IMR-90 (cell line): ENCODE data around the gene NCS1. TPM values are rescaled to one million over a fixed set of nuclear protein-coding genes. Genes with fewer than 3 reads are reported as not detected.
"Not testable (repeated sequence)": the region's sequence is repeated elsewhere in the genome, so short reads cannot be mapped to it uniquely, and the experiment has no call there.

Source experiments
- ATAC-seq: fragments of 200-7000 bp; cut with Tn5 transposase; 2 replicates; pipeline ENCODE4 v1.9.1; 2020; ENCODE audit warnings: low read depth, mild to moderate bottlenecking, moderate library complexity
- BruUV-seq: library from RNA; stranded (reverse); fragments of 400-500 nt; replicated peaks from 2 replicates; lab custom pipeline; 2021; lab: Mats Ljungman, UMichigan
- CTCF ChIA-PET: fragments of 300-600 bp; formaldehyde crosslinking; extraction: SDS; loops from one replicate; lab custom pipeline; 2021; ENCODE audit warnings: antibody characterized with exemption; lab: Yijun Ruan, JAX
- POLR2A ChIA-PET: fragments of 300-600 bp; sonication (Branson Sonifier 250); formaldehyde crosslinking; loops from one replicate; lab custom pipeline; 2022; ENCODE audit warnings: antibody characterized with exemption; ENCODE audit not compliant: unreplicated experiment; lab: Charles Lee
- DNase-seq: peaks from one replicate; pipeline ENCODE4 v3.0.0; 2013
- H2AFZ ChIP-seq: replicated peaks from 2 replicates; pipeline ENCODE3; 2013; ENCODE audit warnings: low read length, mild to moderate bottlenecking; ENCODE audit not compliant: poor library complexity
- H2AK5ac ChIP-seq: 2 replicates; pipeline ENCODE4 v1.6.1; 2013; ENCODE audit warnings: low read depth, low read length, inconsistent platforms
- H2AK9ac ChIP-seq: replicated peaks from 2 replicates; pipeline ENCODE3; 2013; ENCODE audit warnings: mild to moderate bottlenecking, low read depth, low read length, moderate library complexity; ENCODE audit not compliant: poor library complexity
- H2BK120ac ChIP-seq: 2 replicates; pipeline ENCODE4 v1.6.1; 2013; ENCODE audit warnings: low read depth, low read length, inconsistent platforms
- H2BK15ac ChIP-seq: 3 replicates; pipeline ENCODE4 v1.6.1; 2013; ENCODE audit warnings: low read depth, low read length, inconsistent platforms
- H2BK20ac ChIP-seq: 2 replicates; pipeline ENCODE4 v1.6.1; 2013; ENCODE audit warnings: low read depth, mild to moderate bottlenecking, inconsistent platforms, low read length, moderate library complexity
- H2BK5ac ChIP-seq: 2 replicates; pipeline ENCODE4 v1.6.1; 2013; ENCODE audit warnings: mild to moderate bottlenecking, low read depth, low read length, inconsistent platforms; ENCODE audit not compliant: poor library complexity, severe bottlenecking
- H3K14ac ChIP-seq: replicated peaks from 2 replicates; pipeline ENCODE4 v1.6.1; 2013; ENCODE audit warnings: low read depth, low read length, inconsistent platforms
- H3K18ac ChIP-seq: 2 replicates; pipeline ENCODE4 v1.6.1; 2013; ENCODE audit warnings: low read depth, low read length, control low read depth
- H3K23ac ChIP-seq: 2 replicates; pipeline ENCODE4 v1.6.1; 2013; ENCODE audit warnings: low read depth, low read length, inconsistent platforms
- H3K27ac ChIP-seq: 2 replicates; pipeline ENCODE4 v1.5.1; 2013; ENCODE audit warnings: mild to moderate bottlenecking, control low read depth, low read length; ENCODE audit not compliant: insufficient read depth
- H3K27me3 ChIP-seq: 2 replicates; pipeline ENCODE4 v1.6.1; 2013; ENCODE audit warnings: low read length; ENCODE audit not compliant: control insufficient read depth, insufficient read depth
- H3K36me3 ChIP-seq: 2 replicates; pipeline ENCODE4 v1.6.1; 2013; ENCODE audit warnings: low read length, mixed read lengths; ENCODE audit not compliant: control insufficient read depth, insufficient read depth
- H3K4ac ChIP-seq: 2 replicates; pipeline ENCODE4 v1.6.1; 2013; ENCODE audit warnings: low read depth, low read length, inconsistent platforms
- H3K4me1 ChIP-seq: 2 replicates; pipeline ENCODE4 v1.6.1; 2013; ENCODE audit warnings: low read length, mixed read lengths; ENCODE audit not compliant: control insufficient read depth, insufficient read depth
- H3K4me2 ChIP-seq: 2 replicates; pipeline ENCODE4 v1.6.1; 2013; ENCODE audit warnings: low read depth, mild to moderate bottlenecking, control low read depth, low read length, moderate library complexity
- H3K4me3 ChIP-seq: 2 replicates; pipeline ENCODE4 v1.5.1; 2013; ENCODE audit warnings: low read depth, mild to moderate bottlenecking, control low read depth, low read length, moderate library complexity; ENCODE audit not compliant: insufficient read depth
- H3K56ac ChIP-seq: 2 replicates; pipeline ENCODE4 v1.6.1; 2013; ENCODE audit warnings: low read length, inconsistent platforms; ENCODE audit not compliant: insufficient read depth; ENCODE audit errors: extremely low read depth
- H3K79me1 ChIP-seq, 2 experiments: 2 replicates each; pipeline ENCODE4 v1.6.1; 2013; ENCODE audit warnings: low read length in 2 of 2, inconsistent platforms in 1 of 2, low read depth in 1 of 2
- H3K9ac ChIP-seq: 2 replicates; pipeline ENCODE4 v1.6.1; 2013; ENCODE audit warnings: low read depth, low read length, control low read depth
- H3K9me1 ChIP-seq: 2 replicates; pipeline ENCODE4 v1.6.1; 2013; ENCODE audit warnings: low read length, inconsistent platforms; ENCODE audit not compliant: insufficient read depth
- H3K9me3 ChIP-seq: 2 replicates; pipeline ENCODE4 v1.6.1; 2013; ENCODE audit warnings: low read length; ENCODE audit not compliant: control insufficient read depth, insufficient read depth
- H4K20me1 ChIP-seq: 2 replicates; pipeline ENCODE4 v1.6.1; 2013; ENCODE audit warnings: low read length, inconsistent platforms; ENCODE audit not compliant: insufficient read depth
- H4K5ac ChIP-seq: 2 replicates; pipeline ENCODE4 v1.6.1; 2013; ENCODE audit warnings: mild to moderate bottlenecking, low read depth, low read length, control low read depth
- H4K8ac ChIP-seq, 2 experiments: 2 replicates each; pipeline ENCODE4 v1.6.1; 2013; ENCODE audit warnings: low read depth in 2 of 2, low read length in 2 of 2, control low read depth in 1 of 2, inconsistent platforms in 1 of 2
- H4K91ac ChIP-seq: 2 replicates; pipeline ENCODE4 v1.6.1; 2013; ENCODE audit warnings: low read depth, low read length, inconsistent platforms; ENCODE audit not compliant: insufficient read depth
- CHD1 ChIP-seq: IDR thresholded peaks from 2 replicates; pipeline ENCODE4 v1.6.1; 2012; ENCODE audit warnings: low read depth, low read length, improper control_type of control experiment
- WGBS, 2 experiments: methylation state at CpG; one replicate each; pipeline versions ENCODE4 v1.1.5 to v1.1.7; 2013; ENCODE audit warnings: missing lambda C conversion rate in 2 of 2; ENCODE audit not compliant: insufficient read length in 1 of 2; ENCODE audit errors: extremely low coverage in 2 of 2; 5-methylcytosine and 5-hydroxymethylcytosine counted together
- dilution Hi-C: fragments of 300-500 bp; cut with HindIII; formaldehyde crosslinking; loops from one replicate; pipeline ENCODE4 v1.14.3; 2018; ENCODE audit warnings: low sequenced_read_pairs; ENCODE audit not compliant: unreplicated experiment
- in situ Hi-C: fragments of 300-500 bp; cut with MboI; formaldehyde crosslinking; loops from 3 replicates; pipeline ENCODE4 v1.14.3; 2019; ENCODE audit warnings: low sequenced_read_pairs, inconsistent platforms, mixed read lengths
- intact Hi-C: fragments of 100-400 bp; cut with micrococcal nuclease; formaldehyde crosslinking; loops from 2 replicates; pipeline ENCODE4 v1.10.0; 2022
- polyA plus RNA-seq, 3 experiments: library from polyadenylated mRNA; depleted of rRNA; stranded (reverse); fragments of >200 nt; gene quantifications; 2 replicates each; pipeline ENCODE4 v1.2.3, GENCODE V29; 2012; ENCODE audit warnings: low replicate concordance in 1 of 3
- total RNA-seq: library from RNA; depleted of rRNA; stranded (reverse); fragments of >200 nt; gene quantifications from 2 replicates; pipeline ENCODE4 v1.2.3, GENCODE V29; 2012
- TF ChIP-seq, protein P1 (sequence below): fragments of 150-350 bp; IDR thresholded peaks from 2 replicates; pipeline ENCODE4 v1.6.1; 2017; ENCODE audit warnings: mild to moderate bottlenecking, antibody characterized with exemption, low read length, low read depth

NCS1 gene
- total and polyA plus RNA-seq, 2 of the 4 experiments (the other 2 are of a cell fraction) = 41.0 to 60.5 TPM

DNA sequence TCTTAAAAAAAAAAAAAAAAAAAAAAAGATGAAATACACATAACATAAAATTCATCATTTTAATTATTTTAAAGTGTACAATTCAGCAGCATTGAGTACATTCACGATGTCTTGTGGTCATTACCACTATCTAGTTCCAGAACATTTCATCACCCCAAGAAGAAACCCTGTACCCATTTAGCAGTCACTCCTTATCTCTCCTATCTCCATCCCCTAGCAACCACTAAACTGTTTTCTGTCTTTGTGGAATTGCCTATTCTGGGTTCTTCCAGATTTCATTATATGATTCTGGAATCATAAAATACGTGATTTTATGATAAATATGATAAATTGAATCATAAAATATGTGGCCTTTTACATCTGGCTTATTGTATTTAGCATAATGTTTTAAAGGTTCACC, 84.4 kb downstream of the NCS1 start (continued):
- TF ChIP-seq, protein P1, sequence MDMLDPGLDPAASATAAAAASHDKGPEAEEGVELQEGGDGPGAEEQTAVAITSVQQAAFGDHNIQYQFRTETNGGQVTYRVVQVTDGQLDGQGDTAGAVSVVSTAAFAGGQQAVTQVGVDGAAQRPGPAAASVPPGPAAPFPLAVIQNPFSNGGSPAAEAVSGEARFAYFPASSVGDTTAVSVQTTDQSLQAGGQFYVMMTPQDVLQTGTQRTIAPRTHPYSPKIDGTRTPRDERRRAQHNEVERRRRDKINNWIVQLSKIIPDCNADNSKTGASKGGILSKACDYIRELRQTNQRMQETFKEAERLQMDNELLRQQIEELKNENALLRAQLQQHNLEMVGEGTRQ = no peak
- TF ChIP-seq CHD1 = no peak

DNA sequence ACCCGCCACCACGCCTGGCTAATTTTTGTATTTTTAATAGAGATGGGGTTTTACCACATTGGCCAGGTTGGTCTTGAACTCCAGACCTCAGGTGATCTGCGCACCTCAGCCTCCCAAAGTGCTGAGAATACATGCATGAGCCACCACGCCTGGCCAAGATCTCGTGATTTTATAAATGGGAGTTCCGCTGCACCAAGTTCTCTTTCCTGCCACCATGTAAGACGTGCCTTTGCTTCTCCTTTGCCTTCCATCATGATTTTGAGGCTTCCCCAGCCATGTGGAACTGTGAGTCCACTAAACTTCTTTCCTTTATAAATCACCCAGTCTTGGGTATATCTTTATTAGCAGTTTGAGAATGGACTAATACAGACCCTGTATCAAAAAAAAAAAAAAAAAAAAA, 85.9 kb downstream of the NCS1 start:
- H3K23ac ChIP-seq, H3K9ac ChIP-seq, H3K36me3 ChIP-seq, H2AFZ ChIP-seq, H3K18ac ChIP-seq, in situ Hi-C loops, H3K4me3 ChIP-seq, H3K4me2 ChIP-seq, DNase-seq, H4K5ac ChIP-seq, H2BK20ac ChIP-seq, H2BK120ac ChIP-seq, H3K4ac ChIP-seq, H3K14ac ChIP-seq, H4K20me1 ChIP-seq, H3K27ac ChIP-seq, H2BK5ac ChIP-seq, POLR2A ChIA-PET, BruUV-seq, intact Hi-C loops, H2BK15ac ChIP-seq, H3K79me1 ChIP-seq, H2AK5ac ChIP-seq, dilution Hi-C loops, H3K9me1 ChIP-seq, H3K4me1 ChIP-seq, ATAC-seq, H4K8ac ChIP-seq, H2AK9ac ChIP-seq, H3K56ac ChIP-seq, H4K91ac ChIP-seq: not testable (repeated sequence)
- Histone ChIP-seq H3K9me3 (peaks cover 12% of the 10 kb centered on the region), H3K27me3 (peaks cover 50% of the 10 kb centered on the region)
- no CpG with 5 or more reads among the region's 7 CpGs for WGBS, 2 experiments
- CTCF ChIA-PET = interaction anchor here (0.6 to 1.2 kb wide), 2 partner anchors 16 to 175 kb away, joined by 3 to 4 read pairs; no protein-coding TSS in a partner anchor
